ENCODE data around the gene YY2. TPM values are rescaled to one million over a fixed set of nuclear protein-coding genes. Genes with fewer than 3 reads are reported as not detected.

The YY2 gene
- total and polyA plus RNA-seq, 2 of the 8 experiments (the other 6 are each of a cell fraction or from before 2014, with no cell fraction given): 0.60 to 1.5 TPM

DNA sequence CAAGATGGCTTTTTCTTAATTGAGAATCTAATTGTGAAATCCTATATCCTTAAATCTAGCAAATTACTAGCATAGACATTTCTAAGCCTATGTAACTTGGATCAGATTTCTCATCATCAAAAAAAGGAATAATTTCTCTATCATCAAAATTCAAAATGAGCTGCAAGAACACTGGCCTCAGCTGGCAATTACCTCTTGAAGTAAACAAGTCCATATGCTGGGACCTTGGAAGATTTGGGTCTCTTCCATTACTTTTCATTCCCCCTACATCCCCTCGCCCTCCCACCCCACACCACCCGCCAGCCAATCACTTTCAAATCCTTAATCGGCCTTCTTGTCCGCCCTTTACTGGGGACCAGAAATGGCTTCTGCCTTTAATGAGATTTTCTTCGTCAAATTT, 39.7 kb upstream of the YY2 start:
- no peak overlapping the region for H3K27ac ChIP-seq (ENCODE audit: low read depth, low read length)
- no peaks in the 10 kb centered on the region for H3K23me2 ChIP-seq (ENCODE audit: low read depth, low read length)
- H2BK12ac ChIP-seq (ENCODE audit: low read depth, low read length): no peak overlapping the region
- H2BK5ac ChIP-seq (ENCODE audit: low read depth, low read length): no peak overlapping the region
- H3K9me3 ChIP-seq (ENCODE audit: insufficient read depth in 2 of 2, low read depth in 1 of 2, low read length in 1 of 2): peaks cover 7 to 11% of the 10 kb centered on the region in 2 experiments; a peak in 2 of 4 replicates
- H3K23ac ChIP-seq (ENCODE audit: insufficient read length): no peak overlapping the region
- peaks cover 0 to 7% (median 4%) of the 10 kb centered on the region in 4 experiments; a peak in 3 of 7 replicates for H3K4me1 ChIP-seq (replicated peaks in 1 of 4; ENCODE audit: control insufficient read depth in 3 of 4, insufficient read depth in 4 of 4, low read length in 3 of 4)
- FAIRE-seq (no peak), DNase-seq (ENCODE audit: low read depth in 1 of 2, low spot score in 2 of 2) (no peak)
- H3K4me2 ChIP-seq (ENCODE audit: insufficient read depth in 1 of 2, low read depth in 2 of 2, low read length in 2 of 2): no peak overlapping the region
- POLR2A ChIA-PET (ENCODE audit: partially characterized antibody): no interaction called here
- no peak overlapping the region for H3K9ac ChIP-seq (replicated peaks in 1 of 4; ENCODE audit: extremely low read depth in 1 of 4, low read depth in 3 of 4, low read length in 3 of 4)
- no peaks in the 10 kb centered on the region for H3K79me2 ChIP-seq (ENCODE audit: control insufficient read depth in 1 of 2, insufficient read depth in 2 of 2, low read length in 2 of 2)
- H3K4me3 ChIP-seq (ENCODE audit: extremely low read depth in 1 of 4, insufficient read depth in 2 of 4, low read depth in 3 of 4, low read length in 4 of 4): no peak overlapping the region
- no peak overlapping the region for H2BK120ac ChIP-seq (replicated peaks; ENCODE audit: low read depth, low read length)
- H4K8ac ChIP-seq (ENCODE audit: extremely low read depth, insufficient read depth, low read length): no peak overlapping the region
- H4K91ac ChIP-seq (replicated peaks; ENCODE audit: insufficient read length, low read length): no peak overlapping the region
- H4K20me1 ChIP-seq (replicated peaks in 1 of 2; ENCODE audit: control insufficient read depth in 1 of 2, insufficient read depth in 2 of 2, low read length in 2 of 2): no peaks in the 10 kb centered on the region
- H2AFZ ChIP-seq (ENCODE audit: low read length): no peak overlapping the region
- H3K27me3 ChIP-seq (replicated peaks in 1 of 4; ENCODE audit: control insufficient read depth in 3 of 4, extremely low read depth in 1 of 4, insufficient read depth in 3 of 4, low read length in 3 of 4): no peaks in the 10 kb centered on the region
- no peak overlapping the region for H3K56ac ChIP-seq (replicated peaks; ENCODE audit: insufficient read length, low read depth, low read length)
- CTCF ChIA-PET (ENCODE audit: partially characterized antibody): no interaction called here
- H3K18ac ChIP-seq (ENCODE audit: extremely low read depth, low read length): no peak overlapping the region
- no peaks in the 10 kb centered on the region for H3K79me1 ChIP-seq (ENCODE audit: low read depth, low read length)
- H2BK15ac ChIP-seq (ENCODE audit: low read length): no peak overlapping the region
- no peak overlapping the region for H3K14ac ChIP-seq (ENCODE audit: insufficient read length)
- H2AK5ac ChIP-seq (ENCODE audit: low read depth, low read length): no peak overlapping the region
- no peak overlapping the region for H3K4ac ChIP-seq (replicated peaks; ENCODE audit: insufficient read length, low read depth, low read length)
- H2BK20ac ChIP-seq (ENCODE audit: low read length): no peak overlapping the region
- H3K36me3 ChIP-seq (ENCODE audit: control insufficient read depth in 2 of 4, insufficient read depth in 4 of 4, low read length in 3 of 4): 0 out of 8 replicates have a peak, but pooled peaks cover 0 to 5% (median 0%) of the 10 kb centered on the region in 4 experiments
- no peak overlapping the region for H4K5ac ChIP-seq (ENCODE audit: insufficient read length, low read depth, low read length)
- WGBS, 2 experiments (ENCODE audit: extremely low coverage in 1 of 2, insufficient coverage in 1 of 2, insufficient read length in 1 of 2, insufficient replicate concordance in 2 of 2, low coverage in 1 of 2, low lambda C conversion rate in 2 of 2, missing lambda C conversion rate in 1 of 2): 96% methylated on average over 3 of the region's 5 CpGs; no CpG with 5 or more reads in 1 of the 2 experiments
- TF ChIP-seq JUND (IDR thresholded peaks at IDR 0.05; ENCODE audit: low read length) (no peak), CTCF (IDR thresholded peaks at IDR 0.05; ENCODE audit: control extremely low read depth in 1 of 3, insufficient read depth in 1 of 3, low read depth in 1 of 3, low read length in 3 of 3) (no peak), RAD21 (IDR thresholded peaks at IDR 0.05 in 1 of 2, conservative IDR thresholded peaks at IDR 0.05 in 1 of 2; ENCODE audit: low read depth in 2 of 2, low read length in 2 of 2) (no peak), TEAD4 (IDR thresholded peaks at IDR 0.05; ENCODE audit: low read depth, low read length) (no peak), MAFK (IDR thresholded peaks at IDR 0.05; ENCODE audit: low read depth, low read length) (no peak), POU5F1 (IDR thresholded peaks at IDR 0.05; ENCODE audit: low read depth, low read length) (no peak), SIRT6 (IDR thresholded peaks at IDR 0.05; ENCODE audit: low read length) (no peak), CHD1 (IDR thresholded peaks at IDR 0.05; ENCODE audit: low read depth, low read length) (no peak), CBX5 (IDR thresholded peaks at IDR 0.05; ENCODE audit: low read depth, low read length) (no peak), YY1 (IDR thresholded peaks at IDR 0.05; ENCODE audit: low read depth, low read length) (no peak)
- TF ChIP-seq, protein P1, sequence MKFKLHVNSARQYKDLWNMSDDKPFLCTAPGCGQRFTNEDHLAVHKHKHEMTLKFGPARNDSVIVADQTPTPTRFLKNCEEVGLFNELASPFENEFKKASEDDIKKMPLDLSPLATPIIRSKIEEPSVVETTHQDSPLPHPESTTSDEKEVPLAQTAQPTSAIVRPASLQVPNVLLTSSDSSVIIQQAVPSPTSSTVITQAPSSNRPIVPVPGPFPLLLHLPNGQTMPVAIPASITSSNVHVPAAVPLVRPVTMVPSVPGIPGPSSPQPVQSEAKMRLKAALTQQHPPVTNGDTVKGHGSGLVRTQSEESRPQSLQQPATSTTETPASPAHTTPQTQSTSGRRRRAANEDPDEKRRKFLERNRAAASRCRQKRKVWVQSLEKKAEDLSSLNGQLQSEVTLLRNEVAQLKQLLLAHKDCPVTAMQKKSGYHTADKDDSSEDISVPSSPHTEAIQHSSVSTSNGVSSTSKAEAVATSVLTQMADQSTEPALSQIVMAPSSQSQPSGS (IDR thresholded peaks at IDR 0.05; ENCODE audit: low read length): no peak
